Measurements from ENCODE around the gene MAPK6. TPM values are rescaled to one million over a fixed set of nuclear protein-coding genes. Genes with fewer than 3 reads are reported as not detected.

MAPK6 gene
- total RNA-seq, 1 donor from 2014 or later, result 98.2 TPM

GRCh38 chr15:52006702-52007340, 12.2 kb upstream of the MAPK6 start:
- Histone ChIP-seq H3K27me3 (ENCODE audit: insufficient read depth, low read length) (no peaks in the 10 kb centered on the region), H3K79me2 (ENCODE audit: insufficient read depth, low read length) (no peaks in the 10 kb centered on the region), H3K4me3 (ENCODE audit: insufficient read depth, low read depth, low read length) (no peak overlapping the region), H3K36me3 (ENCODE audit: insufficient read depth, low read length) (no peaks in the 10 kb centered on the region), H3K4me1 (ENCODE audit: insufficient read depth, low read length) (peaks cover 18% of the 10 kb centered on the region), H4K20me1 (ENCODE audit: insufficient read depth, low read length) (no peaks in the 10 kb centered on the region), H3K9ac (ENCODE audit: low read length) (no peak overlapping the region), H2AFZ (ENCODE audit: low read depth, low read length) (no peak overlapping the region), H3K4me2 (ENCODE audit: low read length) (peak overlapping the region; percentile 16), H3K9me3 (ENCODE audit: insufficient read depth, low read depth, low read length) (no peaks in the 10 kb centered on the region), H3K27ac (ENCODE audit: low read depth, low read length) (no peak overlapping the region)
- no peaks in the 10 kb centered on the region for H3K9me3 Mint-ChIP-seq (ENCODE audit: unreplicated experiment)
- FAIRE-seq (no peak), DNase-seq (ENCODE audit: low read depth) (no peak)
- H3K36me3 Mint-ChIP-seq (ENCODE audit: low read depth, unreplicated experiment), result no peaks in the 10 kb centered on the region
- TF ChIP-seq EZH2 (IDR thresholded peaks at IDR 0.05; ENCODE audit: insufficient read depth, low read length) (no peak), CTCF (IDR thresholded peaks at IDR 0.05; ENCODE audit: insufficient read depth, low read depth, low read length) (no peak)
- H3K27me3 Mint-ChIP-seq (ENCODE audit: low read depth, unreplicated experiment), result no peaks in the 10 kb centered on the region
- H3K27ac Mint-ChIP-seq (ENCODE audit: unreplicated experiment), result peak overlapping the region; percentile 83
- H3K4me3 Mint-ChIP-seq (ENCODE audit: unreplicated experiment), result no peak overlapping the region
- peaks cover 20% of the 10 kb centered on the region for H3K4me1 Mint-ChIP-seq (ENCODE audit: low read depth, unreplicated experiment)

- Histone ChIP-seq H3K4me1 (ENCODE audit: insufficient read depth, low read length) (peaks cover 18% of the 10 kb centered on the region), H3K27ac (ENCODE audit: low read depth, low read length) (no peak overlapping the region), H4K20me1 (ENCODE audit: insufficient read depth, low read length) (no peaks in the 10 kb centered on the region), H3K27me3 (ENCODE audit: insufficient read depth, low read length) (no peaks in the 10 kb centered on the region), H3K9ac (ENCODE audit: low read length) (no peak overlapping the region), H2AFZ (ENCODE audit: low read depth, low read length) (no peak overlapping the region), H3K9me3 (ENCODE audit: insufficient read depth, low read depth, low read length) (no peaks in the 10 kb centered on the region), H3K4me3 (ENCODE audit: insufficient read depth, low read depth, low read length) (no peak overlapping the region), H3K79me2 (ENCODE audit: insufficient read depth, low read length) (no peaks in the 10 kb centered on the region), H3K4me2 (ENCODE audit: low read length) (no peak overlapping the region), H3K36me3 (ENCODE audit: insufficient read depth, low read length) (no peaks in the 10 kb centered on the region)
- TF ChIP-seq CTCF (IDR thresholded peaks at IDR 0.05; ENCODE audit: insufficient read depth, low read depth, low read length) (no peak), EZH2 (IDR thresholded peaks at IDR 0.05; ENCODE audit: insufficient read depth, low read length) (no peak)
- peaks cover 28% of the 10 kb centered on the region for H3K4me1 Mint-ChIP-seq (ENCODE audit: low read depth, unreplicated experiment)
- no peak for DNase-seq (ENCODE audit: low read depth)
- peak overlapping the region; percentile 3 for H3K27ac Mint-ChIP-seq (ENCODE audit: unreplicated experiment)
- FAIRE-seq, result no peak
- no peaks in the 10 kb centered on the region for H3K36me3 Mint-ChIP-seq (ENCODE audit: low read depth, unreplicated experiment)
- H3K27me3 Mint-ChIP-seq (ENCODE audit: low read depth, unreplicated experiment), result no peaks in the 10 kb centered on the region
- H3K9me3 Mint-ChIP-seq (ENCODE audit: unreplicated experiment), result no peaks in the 10 kb centered on the region
- no peak overlapping the region for H3K4me3 Mint-ChIP-seq (ENCODE audit: unreplicated experiment)
Observed at GRCh38 chr15:52008359-52008697, 10.7 kb upstream of the MAPK6 start.

- H2AFZ ChIP-seq (ENCODE audit: low read depth, low read length), result no peak overlapping the region
- H3K4me1 ChIP-seq (ENCODE audit: insufficient read depth, low read length), result peaks cover 18% of the 10 kb centered on the region
- no peak for DNase-seq (ENCODE audit: low read depth)
- no peak for FAIRE-seq
- no peaks in the 10 kb centered on the region for H3K36me3 Mint-ChIP-seq (ENCODE audit: low read depth, unreplicated experiment)
- TF ChIP-seq EZH2 (IDR thresholded peaks at IDR 0.05; ENCODE audit: insufficient read depth, low read length), result no peak
- TF ChIP-seq CTCF (IDR thresholded peaks at IDR 0.05; ENCODE audit: insufficient read depth, low read depth, low read length), result no peak
- no peaks in the 10 kb centered on the region for H3K9me3 Mint-ChIP-seq (ENCODE audit: unreplicated experiment)
- no peak overlapping the region for H3K4me3 Mint-ChIP-seq (ENCODE audit: unreplicated experiment)
- H3K4me2 ChIP-seq (ENCODE audit: low read length), result no peak overlapping the region
- no peaks in the 10 kb centered on the region for H3K36me3 ChIP-seq (ENCODE audit: insufficient read depth, low read length)
- no peak overlapping the region for H3K9ac ChIP-seq (ENCODE audit: low read length)
- no peaks in the 10 kb centered on the region for H3K27me3 ChIP-seq (ENCODE audit: insufficient read depth, low read length)
- H3K4me3 ChIP-seq (ENCODE audit: insufficient read depth, low read depth, low read length), result no peak overlapping the region
- H3K27ac Mint-ChIP-seq (ENCODE audit: unreplicated experiment), result no peak overlapping the region
- H3K4me1 Mint-ChIP-seq (ENCODE audit: low read depth, unreplicated experiment), result peaks cover 28% of the 10 kb centered on the region
- no peaks in the 10 kb centered on the region for H3K9me3 ChIP-seq (ENCODE audit: insufficient read depth, low read depth, low read length)
- H3K79me2 ChIP-seq (ENCODE audit: insufficient read depth, low read length), result no peaks in the 10 kb centered on the region
- H4K20me1 ChIP-seq (ENCODE audit: insufficient read depth, low read length), result no peaks in the 10 kb centered on the region
- H3K27me3 Mint-ChIP-seq (ENCODE audit: low read depth, unreplicated experiment), result no peaks in the 10 kb centered on the region
- H3K27ac ChIP-seq (ENCODE audit: low read depth, low read length), result no peak overlapping the region
Observed at GRCh38 chr15:52008698-52009434, 10.2 kb upstream of the MAPK6 start.
